Left cardiac atrium (tissue), 4 donors: ENCODE results near the gene GJD3. TPM values are rescaled to one million over a fixed set of nuclear protein-coding genes. Genes with fewer than 3 reads are reported as not detected.
"Not testable (repeated sequence)": the region's sequence is repeated elsewhere in the genome, so short reads cannot be mapped to it uniquely, and the experiment has no call there.

Experiments
- ATAC-seq, 2 donors: fragments of 200-7000 bp; cut with Tn5 transposase; one replicate each; pipeline ENCODE4 v1.9.1; 2020; ENCODE audit warnings: mild to moderate bottlenecking in 2 of 2, moderate library complexity in 2 of 2
- DNase-seq: peaks from one replicate; pipeline ENCODE4 v3.0.0-alpha.2; 2020
- intact Hi-C, 2 donors: fragments of 100-400 bp; cut with DNase I; formaldehyde crosslinking; loops; one replicate each; pipeline versions ENCODE4 v1.14.1 to v1.15.1; 2022 to 2023
- long read RNA-seq: library from polyadenylated mRNA; unstranded; transcript quantifications from one replicate; pipeline ENCODE4 v2.0.0, GENCODE V29; 2021
- total RNA-seq, 2 donors: library from RNA; stranded (reverse); fragmentation: NEBNext Ultra II Directional; extraction: Animal tissue kit (Norgen Biotek cat#: 25700); gene quantifications; one replicate each; pipeline ENCODE4 v1.2.1, GENCODE V29; 2021
- donor health status: DM: no; HTN: yes; CAD: no.
- donor health status: DM: no; HTN: yes; CAD: no; lungs with severe emphysema.
- donor health status: DM: yes; HTN: yes; CAD: no.
- donor health status: Dilated cardiomyopathy.

The GJD3 gene, protein sequence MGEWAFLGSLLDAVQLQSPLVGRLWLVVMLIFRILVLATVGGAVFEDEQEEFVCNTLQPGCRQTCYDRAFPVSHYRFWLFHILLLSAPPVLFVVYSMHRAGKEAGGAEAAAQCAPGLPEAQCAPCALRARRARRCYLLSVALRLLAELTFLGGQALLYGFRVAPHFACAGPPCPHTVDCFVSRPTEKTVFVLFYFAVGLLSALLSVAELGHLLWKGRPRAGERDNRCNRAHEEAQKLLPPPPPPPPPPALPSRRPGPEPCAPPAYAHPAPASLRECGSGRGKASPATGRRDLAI
- total RNA-seq, result 1 to 10 TPM; 1.2 to 1.3 TPM
- long read RNA-seq, result 0 reads

DNA sequence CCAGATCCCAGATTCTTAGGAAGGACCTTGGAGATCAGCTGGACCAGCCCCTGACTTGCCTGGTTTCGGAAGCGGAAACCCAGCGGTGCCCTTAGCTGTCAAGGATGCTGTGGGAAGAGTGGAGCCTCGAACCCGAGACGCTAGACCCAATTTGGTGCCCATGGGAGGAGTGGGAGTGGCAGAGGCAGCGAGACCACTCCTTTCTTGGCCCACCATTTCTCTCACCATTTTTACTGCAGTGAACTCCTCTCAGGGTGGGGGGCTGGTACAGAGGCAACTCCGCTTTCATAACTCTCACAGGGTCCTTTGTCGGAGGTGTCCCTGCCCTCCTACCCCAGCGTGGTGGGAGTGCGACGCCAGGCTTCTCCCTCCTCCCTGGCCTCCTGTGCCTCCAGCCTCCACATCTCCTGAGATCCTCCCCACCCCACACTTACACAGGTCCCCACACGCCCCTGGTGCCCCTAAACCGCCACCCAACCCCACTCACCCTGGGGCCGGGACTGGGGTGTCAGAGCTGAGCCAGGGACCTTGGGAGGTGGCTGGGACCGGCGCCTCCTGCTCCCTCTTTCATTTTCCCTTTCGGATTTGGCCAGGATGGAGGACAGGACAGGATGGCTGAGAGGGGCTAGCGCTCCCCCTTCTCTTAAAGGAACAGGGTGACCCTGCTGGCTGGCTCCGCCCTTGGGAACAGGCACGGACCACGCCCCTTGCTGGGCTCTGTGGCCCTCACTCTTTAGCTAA is at the start of gene GJD3:
Gene GJD3 (minus strand): TSS at position 617 of the 741 bp plus-strand sequence. CDS start 922 bp downstream, outside the sequence.
- no peak for ATAC-seq
- no peak for DNase-seq
- intact Hi-C loops, result loop anchor here in 1 of 2 donors (10.0 kb wide), 1 partner anchor 51 kb away; the partner anchor contains the start of gene TOP2A

DNA sequence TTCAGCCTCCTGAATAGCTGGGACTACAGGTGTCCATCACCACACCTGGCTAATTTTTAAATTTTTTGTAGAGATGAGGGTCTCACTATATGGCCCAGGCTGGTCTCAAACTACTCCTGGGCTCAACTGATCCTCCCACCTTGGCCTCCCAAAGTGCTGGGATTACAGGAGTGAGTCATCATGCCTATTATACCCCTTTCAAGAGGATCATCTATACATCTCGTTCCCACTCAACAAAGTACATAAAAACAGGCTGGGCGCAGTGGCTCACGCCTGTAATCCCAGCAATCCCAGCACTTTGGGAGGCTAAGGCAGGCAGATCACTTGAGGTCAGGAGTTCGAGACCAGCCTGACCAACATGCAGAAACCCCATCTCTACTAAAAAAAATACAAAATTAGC is 49.8 kb upstream of the GJD3 start:
- not testable (repeated sequence) for ATAC-seq, DNase-seq
- intact Hi-C loops, result loop anchor here (5.0 to 10.0 kb wide), 3 partner anchors 50 to 110 kb away; partner anchors contain the start of genes GJD3 (in 1 of the 2) and RARA (in 1 of the 2)

DNA sequence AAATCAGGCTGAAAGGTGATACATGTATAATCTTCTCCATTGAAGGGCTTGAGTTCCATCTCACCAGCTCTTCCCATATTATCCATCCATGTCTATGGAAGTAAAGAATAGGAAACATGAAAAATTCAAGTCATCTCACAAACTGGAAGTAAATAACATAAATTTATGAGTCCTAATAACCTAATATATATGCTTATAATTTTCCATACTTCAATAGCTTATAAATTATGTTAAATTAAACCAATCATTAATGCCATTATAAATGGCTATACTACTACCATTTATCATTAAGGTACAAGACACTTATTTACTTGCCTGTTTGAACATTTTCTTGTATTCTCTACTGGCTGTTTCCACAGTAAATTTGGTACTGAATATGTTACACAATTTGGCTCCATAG is 48.3 kb upstream of the GJD3 start:
- no peak for DNase-seq
- ATAC-seq, result no peak
- intact Hi-C loops, result loop anchor here (5.0 to 10.0 kb wide), 3 partner anchors 48 to 108 kb away; partner anchors contain the start of genes GJD3 (in 1 of the 2) and RARA (in 1 of the 2)

DNA sequence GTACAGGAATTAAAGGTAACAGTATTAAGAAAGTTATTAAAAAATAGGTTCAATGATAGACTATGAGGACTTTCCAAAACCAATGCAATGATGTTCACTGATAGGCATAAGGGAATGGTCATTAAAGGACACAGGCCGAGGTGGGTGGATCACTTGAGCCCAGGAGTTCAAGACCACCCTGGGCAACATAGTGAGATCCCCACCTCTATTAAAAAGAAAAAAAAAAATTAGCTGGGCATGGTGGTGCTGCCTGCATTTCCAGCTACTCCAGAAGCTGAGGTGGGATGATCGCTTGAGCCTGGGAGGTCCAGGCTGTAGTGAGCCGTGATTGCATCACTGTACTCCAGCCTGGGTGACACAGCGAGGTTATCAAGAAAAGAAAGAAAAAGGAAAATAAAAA is 47.3 kb upstream of the GJD3 start:
- ATAC-seq (no peak), DNase-seq (no peak)
- intact Hi-C loops, result loop anchor here (5.0 to 10.0 kb wide), 3 partner anchors 47 to 107 kb away; partner anchors contain the start of genes GJD3 (in 1 of the 2) and RARA (in 1 of the 2)

DNA sequence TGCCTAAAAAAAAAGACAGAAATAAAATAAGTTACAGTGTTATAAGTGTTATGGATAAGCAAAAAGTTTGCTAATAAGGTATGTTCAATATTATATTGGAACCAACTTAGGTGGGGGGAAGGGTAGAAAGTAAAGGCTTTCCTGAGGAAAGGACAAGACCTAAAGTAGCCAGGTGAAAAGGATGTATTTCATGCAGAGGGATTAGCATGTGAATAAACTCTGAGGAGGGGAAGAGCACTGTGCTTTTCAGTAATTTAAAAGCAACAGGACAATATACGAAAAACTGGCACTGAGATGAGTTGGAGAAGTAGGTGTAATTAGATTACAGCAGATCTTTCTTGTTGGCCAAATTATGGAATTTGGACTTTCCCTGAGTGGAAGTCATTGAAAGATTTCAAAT is 45.5 kb upstream of the GJD3 start:
- ATAC-seq (no peak), DNase-seq (no peak)
- intact Hi-C loops, result loop anchor here (5.0 to 10.0 kb wide), 3 partner anchors 45 to 105 kb away; partner anchors contain the start of genes GJD3 (in 1 of the 2) and RARA (in 1 of the 2)

DNA sequence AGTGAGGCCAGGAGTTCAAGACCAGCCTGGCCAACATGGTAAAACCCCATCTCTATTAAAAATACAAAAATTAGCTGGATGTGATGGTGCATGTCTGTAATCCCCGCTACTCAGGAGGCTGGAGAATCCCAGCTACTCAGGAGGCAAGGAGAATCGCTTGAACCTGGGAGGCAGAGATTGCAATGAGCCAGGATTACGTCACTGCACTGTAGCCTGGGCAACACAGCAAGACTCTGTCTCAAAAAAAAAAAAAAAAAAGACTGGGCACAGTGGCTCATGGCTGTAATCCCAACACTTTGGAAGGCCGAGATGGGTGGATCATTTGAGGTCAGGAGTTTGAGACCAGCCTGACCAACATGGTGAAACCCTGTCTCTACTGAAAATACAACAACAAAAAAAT is 45.0 kb upstream of the GJD3 start:
- DNase-seq, intact Hi-C loops, ATAC-seq: not testable (repeated sequence)

DNA sequence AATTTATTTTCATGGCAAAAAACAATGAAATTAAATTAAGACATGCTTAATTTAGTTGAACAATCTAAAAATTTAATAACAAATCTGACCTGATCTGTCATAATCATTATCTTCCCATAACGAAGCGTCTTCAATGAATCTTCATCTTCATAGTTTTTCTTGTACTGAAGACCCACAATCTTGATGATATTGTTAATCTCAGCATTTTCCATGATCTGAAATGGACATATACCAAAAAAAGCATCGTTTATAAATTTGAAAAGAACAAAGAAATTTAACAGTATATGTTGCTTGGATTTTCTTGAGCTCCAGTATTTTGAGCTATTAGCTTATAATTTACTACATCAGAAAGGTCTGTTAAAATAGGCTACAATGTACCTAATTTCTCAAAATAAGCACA is 42.9 kb upstream of the GJD3 start:
- no peak for ATAC-seq
- intact Hi-C loops, result no loop called here
- DNase-seq, result no peak

DNA sequence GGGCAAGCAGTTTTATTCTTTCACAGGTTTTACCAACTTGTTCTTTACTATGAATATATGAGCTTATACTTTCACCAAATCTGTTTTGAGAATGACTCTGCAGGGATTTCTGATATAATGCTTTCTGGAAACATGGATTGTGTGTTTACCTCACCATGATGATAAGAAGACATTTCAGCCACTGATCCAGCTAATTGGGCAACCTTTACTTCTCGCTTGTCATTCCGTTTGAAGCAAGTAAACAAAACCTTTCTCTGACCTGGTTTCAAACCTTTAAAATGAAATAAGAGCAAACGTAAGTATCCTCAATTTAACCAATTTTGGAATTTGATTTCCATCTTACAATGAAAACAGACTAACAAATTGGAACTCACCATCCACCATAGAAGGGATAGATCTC is 39.5 kb upstream of the GJD3 start:
- no peak for DNase-seq
- ATAC-seq, result no peak
- intact Hi-C loops, result no loop called here

DNA sequence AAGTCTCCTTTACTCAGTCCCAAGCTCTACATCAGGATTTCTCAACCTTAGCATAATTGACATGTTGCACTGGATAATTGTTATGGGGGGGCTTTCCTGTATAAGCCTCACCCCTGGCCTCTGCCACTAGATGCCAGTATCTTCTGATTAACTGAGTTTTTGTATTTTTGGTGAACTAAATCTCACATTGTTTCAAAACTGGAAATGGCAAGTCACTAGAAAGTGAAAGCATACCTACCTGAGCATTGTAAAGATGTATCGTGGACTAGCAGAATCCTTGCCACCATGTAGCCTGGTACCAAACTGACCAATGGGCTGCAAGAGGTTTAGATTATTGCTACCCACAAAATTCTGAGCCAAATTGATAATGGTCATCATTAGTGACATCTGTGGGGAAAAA is 38.1 kb upstream of the GJD3 start:
- ATAC-seq (no peak), DNase-seq (no peak)
- intact Hi-C loops, result no loop called here

DNA sequence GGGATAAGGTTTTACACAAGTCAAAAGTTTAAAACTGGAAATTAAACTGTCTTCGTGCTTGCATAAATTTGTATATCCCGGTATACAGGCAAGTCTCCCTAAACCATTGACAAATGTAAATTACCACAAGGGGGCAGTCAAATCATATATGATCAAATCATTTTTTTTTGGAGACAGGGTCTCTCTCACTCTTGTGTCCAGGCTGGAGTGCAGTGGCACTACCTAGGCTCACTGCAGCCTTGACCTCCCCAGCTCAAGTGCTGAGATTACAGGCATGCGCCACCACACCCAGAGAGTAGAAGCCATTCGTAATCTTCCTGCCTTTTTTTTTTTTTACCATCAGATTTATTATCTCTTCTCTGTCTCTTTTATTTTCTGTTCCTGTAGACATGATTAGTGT is 34.6 kb upstream of the GJD3 start:
- DNase-seq (no peak), ATAC-seq (peak; percentile 53 to 67)
- intact Hi-C loops, result loop anchor here (1.0 to 10.0 kb wide), 2 partner anchors 126 to 134 kb away; no protein-coding TSS in a partner anchor

DNA sequence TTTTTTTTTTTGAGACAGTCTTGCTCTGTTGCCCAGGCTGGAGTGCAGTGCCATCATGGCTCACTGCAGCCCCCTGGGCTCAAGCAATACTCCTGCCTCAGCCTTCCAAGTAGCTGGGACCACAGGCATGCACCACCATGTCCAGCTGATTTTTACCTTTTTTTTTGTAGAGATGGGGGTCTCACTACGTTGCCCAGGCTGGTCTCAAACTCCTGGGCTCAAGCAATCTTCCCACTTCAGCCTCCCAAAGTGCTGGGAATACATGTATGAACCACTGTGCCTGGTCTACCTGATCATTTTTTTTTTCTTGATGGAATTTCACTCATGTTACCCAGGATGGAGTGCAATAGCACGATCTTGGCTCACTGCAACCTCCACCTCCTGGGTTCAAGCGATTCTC is 22.0 kb upstream of the GJD3 start:
- not testable (repeated sequence) for ATAC-seq

DNA sequence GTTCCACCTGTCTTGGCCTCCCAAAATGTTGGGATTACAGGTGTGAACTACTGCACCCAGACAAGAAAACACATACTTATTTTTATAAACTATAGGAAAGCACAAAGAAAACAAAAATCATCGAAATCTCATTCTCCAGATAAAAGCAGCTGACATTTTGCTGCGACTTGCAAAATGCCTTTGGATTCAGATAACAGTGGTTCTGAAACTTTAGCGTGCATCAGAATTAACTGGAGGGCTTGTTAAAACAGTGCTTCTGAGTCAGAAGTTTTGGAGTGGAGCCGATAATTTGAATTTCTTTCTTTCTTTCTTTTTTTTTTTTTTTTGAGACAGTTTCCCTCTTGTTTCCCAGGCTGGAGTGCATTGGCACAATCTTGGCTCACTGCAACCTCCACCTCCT is 17.7 kb upstream of the GJD3 start:
- DNase-seq (no peak), ATAC-seq (no peak)
- intact Hi-C loops, result no loop called here

More for the DNA sequence above, 22.0 kb upstream of the GJD3 start:
- intact Hi-C loops, DNase-seq: not testable (repeated sequence)

DNA sequence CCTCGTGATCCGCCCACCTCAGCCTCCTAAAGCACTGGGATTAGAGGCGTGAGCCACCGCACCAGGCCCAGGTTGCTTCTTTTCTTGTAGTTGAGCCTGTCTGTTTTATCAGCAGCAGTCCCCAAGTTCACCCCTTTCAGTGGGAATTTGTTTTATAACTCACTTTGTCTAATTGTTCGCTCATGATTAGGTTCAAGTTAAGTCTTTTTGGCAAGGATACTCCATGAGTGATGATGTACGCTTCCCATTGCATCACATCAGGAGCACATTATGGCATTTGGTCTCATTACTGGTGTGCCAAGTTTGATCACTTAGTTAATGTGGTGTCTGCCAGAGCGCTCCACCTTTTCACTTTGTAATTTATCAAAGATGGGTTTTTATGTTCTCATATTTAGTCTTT is 14.4 kb upstream of the GJD3 start:
- intact Hi-C loops, result no loop called here
- no peak for DNase-seq
- ATAC-seq, result no peak

DNA sequence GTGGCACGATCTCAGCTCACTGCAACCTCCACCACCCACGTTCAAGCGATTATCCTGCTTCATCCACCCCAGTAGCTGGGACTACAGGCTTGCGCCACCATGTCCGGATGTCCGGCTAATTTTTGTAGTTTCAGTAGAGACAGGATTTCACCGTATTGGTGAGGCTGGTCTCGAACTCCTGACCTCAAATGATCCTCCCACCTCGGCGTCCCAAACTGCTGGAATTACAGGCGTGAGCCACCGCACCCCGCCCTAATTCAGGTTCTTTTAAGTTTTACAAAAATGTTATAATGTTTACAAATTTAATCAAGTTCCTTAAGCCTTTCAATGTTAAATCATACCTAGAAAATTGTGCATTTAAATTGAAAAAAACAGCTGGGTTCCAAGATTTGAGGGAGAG is 13.3 kb upstream of the GJD3 start:
- no peak for DNase-seq
- intact Hi-C loops, result no loop called here
- ATAC-seq, result no peak

DNA sequence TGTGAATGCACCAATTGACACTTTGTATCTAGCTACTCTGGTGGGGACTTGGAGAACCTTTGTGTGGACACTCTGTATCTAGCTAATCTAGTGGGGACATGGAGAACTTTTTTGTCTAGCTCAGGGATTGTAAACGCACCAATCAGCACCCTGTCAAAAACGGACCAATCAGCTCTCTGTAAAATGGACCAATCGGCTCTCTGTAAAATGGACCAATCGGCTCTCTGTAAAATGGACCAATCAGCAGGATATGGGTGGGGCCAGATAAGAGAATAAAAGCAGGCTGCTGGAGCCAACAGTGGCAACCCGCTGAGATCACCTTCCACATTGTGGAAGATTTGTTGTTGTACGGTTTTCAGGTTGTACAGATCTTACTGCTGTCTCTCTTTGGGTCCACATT is 12.0 kb upstream of the GJD3 start:
- DNase-seq, intact Hi-C loops: not testable (repeated sequence)

DNA sequence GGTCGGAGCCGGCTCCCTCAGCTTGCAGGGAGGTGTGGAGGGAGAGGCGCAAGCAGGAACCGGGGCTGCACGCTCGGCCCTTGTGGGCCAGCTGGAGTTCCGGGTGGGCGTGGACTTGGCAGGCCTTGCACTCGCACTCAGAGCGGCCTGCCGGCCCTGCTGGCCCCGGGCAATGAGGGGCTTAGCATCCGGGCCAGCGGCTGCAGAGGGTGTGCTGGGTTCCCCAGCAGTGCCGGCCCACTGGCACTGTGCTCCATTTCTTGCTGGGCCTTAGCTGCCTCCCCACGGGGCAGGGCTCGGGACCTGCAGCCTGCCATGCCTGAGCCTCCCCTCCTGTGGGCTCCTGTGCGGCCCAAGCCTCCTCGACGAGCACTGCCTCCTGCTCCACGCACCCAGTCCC is 11.2 kb upstream of the GJD3 start:
- ATAC-seq, DNase-seq, intact Hi-C loops: not testable (repeated sequence)

More for the DNA sequence above, 12.0 kb upstream of the GJD3 start:
- not testable (repeated sequence) for ATAC-seq

DNA sequence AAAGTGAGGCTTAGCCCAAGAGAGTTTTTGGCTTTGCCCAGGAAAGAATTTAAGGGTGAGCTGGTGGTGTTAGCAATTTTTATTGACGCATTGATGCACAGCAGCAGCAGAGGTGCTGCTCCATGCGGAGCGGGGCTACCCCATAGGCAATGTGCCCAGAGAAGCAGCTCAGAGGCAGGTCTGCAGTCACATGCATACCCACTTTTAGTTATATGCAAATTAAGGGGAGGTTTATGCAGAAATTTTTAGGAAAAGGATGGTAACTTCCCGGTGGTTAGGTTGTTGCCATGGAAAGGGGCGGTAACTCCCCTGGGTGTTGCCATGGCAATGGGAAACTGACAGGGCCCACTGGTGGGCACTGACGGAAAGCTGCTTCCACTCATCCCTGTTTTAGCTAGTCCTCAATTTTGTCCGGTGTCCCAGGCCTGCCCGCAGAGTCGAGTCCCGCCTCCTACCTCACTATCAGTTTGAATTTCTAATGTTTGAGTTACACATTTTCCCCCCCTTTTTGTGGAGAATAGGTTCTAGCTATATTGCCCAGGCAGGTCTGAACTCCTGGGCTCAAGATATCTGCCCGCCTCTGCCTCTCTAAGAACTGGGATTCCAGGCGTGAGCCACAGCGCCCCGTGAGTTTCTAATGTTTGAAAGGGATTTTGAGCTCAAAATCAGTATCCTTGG is 10.4 kb upstream of the GJD3 start:
- ATAC-seq (no peak), DNase-seq (no peak)
- intact Hi-C loops, result no loop called here

DNA sequence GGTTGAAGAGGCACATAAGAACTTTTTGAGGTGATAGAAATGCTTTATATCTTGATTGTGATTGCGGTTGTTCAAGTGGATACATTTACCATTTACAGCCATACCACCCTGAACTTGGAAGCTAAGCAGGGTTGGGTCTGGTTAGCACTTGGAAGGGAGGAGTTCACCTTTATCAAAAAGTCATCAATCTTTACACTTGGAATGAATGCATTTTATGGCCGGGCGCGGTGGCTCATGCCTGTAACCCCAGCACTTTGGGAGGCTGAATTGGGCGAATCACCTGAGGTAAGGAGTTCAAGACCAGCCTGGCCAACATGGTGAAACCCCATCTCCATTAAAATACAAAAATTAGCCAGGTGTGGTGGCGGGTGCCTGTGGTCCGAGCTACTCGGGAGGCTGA is 9.5 kb upstream of the GJD3 start:
- ATAC-seq, result no peak
- no peak for DNase-seq
- intact Hi-C loops, result no loop called here

DNA sequence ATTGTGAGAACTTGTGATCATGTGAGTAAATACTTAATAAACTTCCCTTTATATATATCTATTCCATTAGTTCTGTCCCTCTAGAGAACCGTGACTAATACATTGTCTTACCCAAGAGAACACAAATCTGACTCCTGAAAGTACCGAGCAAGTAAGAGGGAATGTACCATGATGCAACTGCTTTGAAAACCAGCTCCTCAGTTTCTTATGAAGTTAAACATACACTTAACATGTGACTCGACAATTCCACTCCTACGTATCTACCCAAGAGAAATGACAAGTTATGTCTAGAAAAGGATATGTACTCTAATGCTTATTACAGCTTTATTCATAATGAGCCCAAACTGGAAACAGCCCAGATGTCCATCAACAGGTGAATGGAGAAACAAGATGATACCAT is 8.8 kb upstream of the GJD3 start:
- intact Hi-C loops, result no loop called here
- ATAC-seq, result no peak
- DNase-seq, result no peak
